Natural killer cell (primary cell): ENCODE data around the gene NRF1. TPM values are rescaled to one million over a fixed set of nuclear protein-coding genes. Genes with fewer than 3 reads are reported as not detected.

Experiments
- ATAC-seq, 3 donors: fragments of 150-1000 bp in 2 of 3; fragments of 200-7000 bp in 1 of 3; cut with Tn5 transposase; 1 replicate in 1 of 3; 2 replicates in 2 of 3; pipeline ENCODE4 v1.10.0; 2021; ENCODE audit warnings: mild to moderate bottlenecking in 2 of 3, moderate library complexity in 2 of 3
- DNase-seq, 2 donors: peaks; one replicate each; pipeline versions ENCODE4 v3.0.0 to v3.0.0-alpha.2; 2013 to 2021; ENCODE audit warnings: mixed read lengths in 1 of 2
- H3K27ac ChIP-seq: one replicate; pipeline ENCODE4 v1.5.1; 2013; ENCODE audit warnings: mild to moderate bottlenecking, low read length
- H3K27me3 ChIP-seq: one replicate; pipeline ENCODE4 v1.6.1; 2013; ENCODE audit warnings: low read length; ENCODE audit not compliant: control insufficient read depth, insufficient read depth
- H3K36me3 ChIP-seq: one replicate; pipeline ENCODE4 v1.6.1; 2013; ENCODE audit warnings: low read length; ENCODE audit not compliant: control insufficient read depth, insufficient read depth
- H3K4me1 ChIP-seq: one replicate; pipeline ENCODE4 v1.6.1; 2013; ENCODE audit warnings: low read length; ENCODE audit not compliant: control insufficient read depth, insufficient read depth
- H3K4me3 ChIP-seq: one replicate; pipeline ENCODE4 v1.5.1; 2013; ENCODE audit warnings: low read length
- H3K9me3 ChIP-seq: one replicate; pipeline ENCODE4 v1.6.1; 2013; ENCODE audit warnings: low read length; ENCODE audit not compliant: control insufficient read depth, insufficient read depth
- H3K27ac Mint-ChIP-seq, 2 donors: one replicate each; pipeline ENCODE4 v1.8.0; 2022; ENCODE audit warnings: mild to moderate bottlenecking in 2 of 2, mixed read lengths in 2 of 2, moderate library complexity in 1 of 2
- H3K27me3 Mint-ChIP-seq, 2 donors: one replicate each; pipeline ENCODE4 v1.8.0; 2022; ENCODE audit warnings: low read depth in 2 of 2, mixed read lengths in 2 of 2
- H3K36me3 Mint-ChIP-seq: one replicate; pipeline ENCODE4 v1.8.0; 2022; ENCODE audit warnings: mixed read lengths
- H3K4me1 Mint-ChIP-seq, 2 donors: one replicate each; pipeline ENCODE4 v1.8.0; 2022; ENCODE audit warnings: mixed read lengths in 2 of 2
- H3K4me3 Mint-ChIP-seq: one replicate; pipeline ENCODE4 v1.8.0; 2022; ENCODE audit warnings: mild to moderate bottlenecking, moderate library complexity, mixed read lengths
- H3K9me3 Mint-ChIP-seq, 2 donors: one replicate each; pipeline ENCODE4 v1.8.0; 2022; ENCODE audit warnings: mixed read lengths in 2 of 2
- CTCF ChIP-seq: fragments of 200-600 bp; IDR thresholded peaks from one replicate; pipeline ENCODE4 v1.8.0; 2022; ENCODE audit warnings: antibody characterized with exemption
- WGBS: methylation state at CpG from one replicate; pipeline ENCODE4 v1.1.7; 2013; ENCODE audit warnings: missing lambda C conversion rate; ENCODE audit not compliant: insufficient coverage; 5-methylcytosine and 5-hydroxymethylcytosine counted together
- intact Hi-C: fragments of 100-400 bp; cut with micrococcal nuclease; formaldehyde crosslinking; loops from one replicate; pipeline ENCODE4 v1.14.2; 2022
- total RNA-seq, 4 donors: library from RNA; stranded (reverse); fragments of 120-200 nt in 1 of 4; gene quantifications; one replicate each; pipeline versions ENCODE4 v1.2.3 to v1.2.4, GENCODE V29; 2013 to 2022

NRF1 gene
- total RNA-seq, 3 donors from 2014 or later (not counting 1 experiment from before 2014, with no cell fraction given), result 39.8 to 43.5 (median 40.1) TPM

DNA sequence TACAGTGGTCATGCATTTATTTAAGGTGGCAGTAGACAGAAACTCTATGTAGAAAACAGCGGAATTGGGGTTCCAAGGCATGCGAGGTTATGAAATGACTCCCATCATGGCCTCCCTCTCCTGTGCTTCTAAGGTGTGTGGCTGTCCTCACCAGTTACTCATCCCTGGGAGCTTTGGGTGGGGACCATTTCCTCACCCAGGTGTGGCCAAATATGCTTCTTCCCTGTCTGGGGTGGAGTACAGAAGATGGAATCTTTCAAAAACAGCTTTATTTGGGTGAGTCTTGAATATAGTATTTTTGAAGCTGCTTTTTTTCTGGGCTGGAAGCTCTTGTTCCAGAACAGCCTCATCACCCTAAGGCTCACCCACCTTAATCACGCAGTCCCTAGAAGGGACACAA is 139.0 kb downstream of the NRF1 start:
- Mint-ChIP-seq H3K27me3 (no peaks in the 10 kb centered on the region), H3K9me3 (no peaks in the 10 kb centered on the region), H3K36me3 (no peaks in the 10 kb centered on the region), H3K27ac (peak overlapping the region in 1 of 2 donors; percentile 41), H3K4me3 (no peak overlapping the region), H3K4me1 (peaks cover 6 to 10% of the 10 kb centered on the region in 2 donors)
- no peaks in the 10 kb centered on the region for H3K4me1 ChIP-seq
- DNase-seq (no peak), ATAC-seq (no peak)
- intact Hi-C loops, result no loop called here
- H3K27me3 ChIP-seq, result no peaks in the 10 kb centered on the region
- no peak overlapping the region for H3K4me3 ChIP-seq
- peaks cover 12% of the 10 kb centered on the region for H3K36me3 ChIP-seq
- WGBS, result 94% methylated on average over 3 of the region's 3 CpGs
- H3K9me3 ChIP-seq, result no peaks in the 10 kb centered on the region
- H3K27ac ChIP-seq, result no peak overlapping the region
- TF ChIP-seq CTCF, result no peak

- H3K27ac Mint-ChIP-seq, result no peak overlapping the region
These were observed 140.4 kb downstream of the NRF1 start for GRCh38 chr7:129751916-129752315.

GRCh38 chr7:129752760-129753159 is 141.2 kb downstream of the NRF1 start:
- Mint-ChIP-seq H3K9me3 (no peaks in the 10 kb centered on the region), H3K36me3 (no peaks in the 10 kb centered on the region), H3K4me1 (peaks cover 6 to 10% of the 10 kb centered on the region in 2 donors), H3K4me3 (no peak overlapping the region), H3K27ac (no peak overlapping the region), H3K27me3 (no peaks in the 10 kb centered on the region)
- H3K27me3 ChIP-seq, result no peaks in the 10 kb centered on the region
- H3K9me3 ChIP-seq, result no peaks in the 10 kb centered on the region
- H3K36me3 ChIP-seq, result peaks cover 13% of the 10 kb centered on the region
- no peaks in the 10 kb centered on the region for H3K4me1 ChIP-seq
- H3K27ac ChIP-seq, result no peak overlapping the region
- WGBS, result 93% methylated on average over 6 of the region's 6 CpGs
- DNase-seq (no peak), ATAC-seq (no peak)
- no peak for TF ChIP-seq CTCF
- intact Hi-C loops, result no loop called here
- no peak overlapping the region for H3K4me3 ChIP-seq

More at GRCh38 chr7:129751916-129752315, 140.4 kb downstream of the NRF1 start:
- WGBS, result 92% methylated on average over 1 of the region's 1 CpG
- H3K27ac ChIP-seq, result no peak overlapping the region
- Mint-ChIP-seq H3K4me3 (no peak overlapping the region), H3K36me3 (no peaks in the 10 kb centered on the region), H3K9me3 (no peaks in the 10 kb centered on the region), H3K4me1 (peaks cover 6 to 10% of the 10 kb centered on the region in 2 donors), H3K27me3 (no peaks in the 10 kb centered on the region)
- peaks cover 14% of the 10 kb centered on the region for H3K36me3 ChIP-seq
- no peak for TF ChIP-seq CTCF
- H3K9me3 ChIP-seq, result no peaks in the 10 kb centered on the region
- no peak overlapping the region for H3K4me3 ChIP-seq
- ATAC-seq (no peak), DNase-seq (no peak)
- intact Hi-C loops, result no loop called here
- no peaks in the 10 kb centered on the region for H3K4me1 ChIP-seq
- H3K27me3 ChIP-seq, result no peaks in the 10 kb centered on the region

GRCh38 chr7:129754406-129754805 is 142.9 kb downstream of the NRF1 start:
- H3K27ac Mint-ChIP-seq, result no peak overlapping the region
- no peak overlapping the region for H3K4me3 Mint-ChIP-seq
- Histone ChIP-seq H3K27ac (no peak overlapping the region), H3K9me3 (no peaks in the 10 kb centered on the region), H3K27me3 (no peaks in the 10 kb centered on the region), H3K36me3 (peaks cover 13% of the 10 kb centered on the region), H3K4me1 (no peaks in the 10 kb centered on the region), H3K4me3 (no peak overlapping the region)
- H3K9me3 Mint-ChIP-seq, result no peaks in the 10 kb centered on the region
- WGBS, result 92% methylated on average over 1 of the region's 2 CpGs
- DNase-seq, result no peak
- no peaks in the 10 kb centered on the region for H3K27me3 Mint-ChIP-seq
- peaks cover 10% of the 10 kb centered on the region in 2 donors for H3K4me1 Mint-ChIP-seq
- H3K36me3 Mint-ChIP-seq, result no peaks in the 10 kb centered on the region
- no peak for ATAC-seq
- intact Hi-C loops, result no loop called here
- no peak for TF ChIP-seq CTCF
